GM12872 (cell line): Measurements from ENCODE around the gene FN1.

Experiments
- CTCF ChIP-seq: IDR thresholded peaks from 3 replicates; pipeline ENCODE4 v1.5.1; 2011; ENCODE audit warnings: low read depth, mild to moderate bottlenecking, low read length, moderate library complexity; ENCODE audit not compliant: insufficient read depth

Gene FN1

GRCh38 chr2:215431778-215432758, 3.8 kb downstream of the FN1 start:
- no peak for TF ChIP-seq CTCF

- no peak for TF ChIP-seq CTCF
Measured at GRCh38 chr2:215431290-215431689, 4.6 kb downstream of the FN1 start.

GRCh38 chr2:215430528-215431187, 5.2 kb downstream of the FN1 start:
- TF ChIP-seq CTCF: no peak

GRCh38 chr2:215429424-215429823, 6.4 kb downstream of the FN1 start:
- TF ChIP-seq CTCF: no peak

- TF ChIP-seq CTCF: no peak
Measured at GRCh38 chr2:215428060-215428910, 7.6 kb downstream of the FN1 start.

- no peak for TF ChIP-seq CTCF
Measured at GRCh38 chr2:215427585-215427984, 8.3 kb downstream of the FN1 start.
